Mammary microvascular endothelial cell (primary cell): ENCODE data around the gene SMS. TPM values are rescaled to one million over a fixed set of nuclear protein-coding genes. Genes with fewer than 3 reads are reported as not detected.

Experiments
- total RNA-seq: library from RNA; depleted of rRNA; stranded (reverse); fragments of >200 nt; gene quantifications from 2 replicates; pipeline ENCODE4 v1.2.3, GENCODE V29; 2015

SMS gene
- 107 and 113 TPM in 2 replicates for total RNA-seq

GRCh38 chrX:21940356-21940829 is at the start of gene SMS:
SMS (plus strand) TSS chrX:21940709; CDS start chrX:21940825, 116 bp downstream.

GRCh38 chrX:22032084-22032483 is 91.6 kb downstream of the SMS start, which contains the start of gene PHEX:
PHEX (plus strand) TSS chrX:22032325; CDS start chrX:22033006, 681 bp downstream.

Other genes starting within 250 kb of the SMS start
- not detected in 2 replicates for gene SMPX, start 182.6 kb upstream of the SMS start, total RNA-seq
- gene MBTPS2, start 101.1 kb upstream of the SMS start, total RNA-seq: 6.9 and 9.6 TPM in 2 replicates
- gene YY2, start 84.7 kb upstream of the SMS start, total RNA-seq: 0.49 and 0.87 TPM in 2 replicates
- gene PHEX, start 91.6 kb downstream of the SMS start, total RNA-seq: 0.34 and 0.40 TPM in 2 replicates